ENCODE results near the gene ARHGAP5.

Gene ARHGAP5

DNA sequence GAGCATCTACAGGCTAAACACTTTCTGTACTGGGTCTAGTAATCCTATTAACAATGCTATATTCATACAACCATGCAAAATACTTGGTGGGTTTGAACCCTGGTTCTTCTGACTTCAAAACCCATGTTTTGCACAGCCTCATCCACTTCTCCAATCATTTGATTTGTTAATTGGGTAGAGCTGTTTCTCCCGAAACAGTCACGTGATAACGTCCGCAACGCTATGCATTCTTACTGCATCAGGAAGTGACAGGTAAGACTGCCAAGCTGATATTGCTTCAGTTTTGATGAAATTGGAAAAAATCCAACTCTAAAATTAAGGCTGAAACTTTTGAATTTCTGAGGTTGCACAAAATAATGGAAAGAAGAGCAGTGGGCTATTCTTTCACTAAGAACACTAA is 94.4 kb downstream of the ARHGAP5 start:
- DNase-seq (ENCODE audit: low read depth): no peak

- DNase-seq (ENCODE audit: low read depth): peak; percentile 81
Observed at GRCh38 chr14:32183151-32184058, 106.3 kb downstream of the ARHGAP5 start.

GRCh38 chr14:32185097-32185496 is 108.0 kb downstream of the ARHGAP5 start:
- DNase-seq (ENCODE audit: low read depth): no peak

DNA sequence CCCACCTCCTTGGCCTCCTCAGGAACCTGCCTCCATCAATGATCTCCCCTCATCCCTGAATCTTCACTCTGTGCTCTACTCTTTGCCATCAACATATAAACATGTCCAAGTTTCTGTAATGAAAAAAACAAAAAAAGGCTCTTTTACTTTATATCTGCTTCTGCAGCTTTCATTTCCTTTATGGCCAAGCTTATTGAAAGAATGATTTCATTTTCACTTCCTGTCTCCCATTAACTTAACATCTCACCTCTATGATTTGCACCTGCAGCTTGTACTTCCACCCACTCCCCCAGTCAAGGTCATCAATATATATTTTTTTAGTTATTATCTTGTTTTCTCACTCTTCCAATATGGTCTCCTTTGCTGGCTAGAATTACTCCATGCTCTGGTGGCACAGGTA is 109.1 kb downstream of the ARHGAP5 start:
- DNase-seq (ENCODE audit: low read depth): no peak

GRCh38 chr14:32189811-32190210 is 112.7 kb downstream of the ARHGAP5 start:
- DNase-seq (ENCODE audit: low read depth): no peak

- DNase-seq (ENCODE audit: low read depth): no peak
Observed at GRCh38 chr14:32190673-32191072, 113.6 kb downstream of the ARHGAP5 start.

GRCh38 chr14:32192712-32193373 is 115.7 kb downstream of the ARHGAP5 start:
- DNase-seq (ENCODE audit: low read depth): no peak

DNA sequence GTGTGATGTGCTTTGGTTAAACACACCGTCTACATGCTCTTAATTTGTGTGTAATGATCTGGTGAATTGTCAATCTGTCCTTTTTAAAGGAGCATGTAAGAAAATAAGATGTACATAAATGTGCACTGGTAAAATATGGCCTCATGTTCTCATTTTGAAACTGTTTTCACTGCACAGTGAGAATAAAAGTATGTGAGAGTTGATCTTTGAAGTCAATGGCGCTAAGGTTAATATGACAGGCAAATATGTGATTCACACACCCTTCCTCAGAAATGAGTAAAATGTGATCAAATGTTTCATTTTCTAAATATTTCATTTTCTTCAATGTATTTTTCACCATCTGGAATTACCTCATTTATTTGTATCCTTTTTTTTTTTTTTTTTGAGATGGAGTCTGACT is 116.4 kb downstream of the ARHGAP5 start:
- DNase-seq (ENCODE audit: low read depth): no peak

DNA sequence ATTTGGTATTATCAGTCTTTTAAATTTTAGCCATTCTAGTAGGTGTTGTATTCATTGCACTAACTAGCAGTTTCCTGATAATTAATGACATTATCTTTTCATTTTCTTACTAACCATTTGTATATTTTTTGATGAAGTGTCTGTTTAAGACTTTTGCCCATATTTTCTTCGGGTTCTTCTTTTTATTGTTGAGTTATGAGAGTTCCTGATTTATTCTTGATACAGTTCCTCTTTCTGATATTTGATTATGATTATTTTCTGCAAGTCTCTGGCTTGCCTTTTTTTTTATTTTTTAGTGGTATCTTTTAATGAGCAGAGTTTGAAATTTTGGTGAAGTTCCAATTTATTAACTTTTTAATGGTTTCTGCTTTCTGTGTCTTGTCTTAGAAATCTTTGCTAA is 118.5 kb downstream of the ARHGAP5 start:
- no peak for DNase-seq (ENCODE audit: low read depth)

- DNase-seq (ENCODE audit: low read depth): no peak
Observed at GRCh38 chr14:32197919-32198318, 120.8 kb downstream of the ARHGAP5 start.

DNA sequence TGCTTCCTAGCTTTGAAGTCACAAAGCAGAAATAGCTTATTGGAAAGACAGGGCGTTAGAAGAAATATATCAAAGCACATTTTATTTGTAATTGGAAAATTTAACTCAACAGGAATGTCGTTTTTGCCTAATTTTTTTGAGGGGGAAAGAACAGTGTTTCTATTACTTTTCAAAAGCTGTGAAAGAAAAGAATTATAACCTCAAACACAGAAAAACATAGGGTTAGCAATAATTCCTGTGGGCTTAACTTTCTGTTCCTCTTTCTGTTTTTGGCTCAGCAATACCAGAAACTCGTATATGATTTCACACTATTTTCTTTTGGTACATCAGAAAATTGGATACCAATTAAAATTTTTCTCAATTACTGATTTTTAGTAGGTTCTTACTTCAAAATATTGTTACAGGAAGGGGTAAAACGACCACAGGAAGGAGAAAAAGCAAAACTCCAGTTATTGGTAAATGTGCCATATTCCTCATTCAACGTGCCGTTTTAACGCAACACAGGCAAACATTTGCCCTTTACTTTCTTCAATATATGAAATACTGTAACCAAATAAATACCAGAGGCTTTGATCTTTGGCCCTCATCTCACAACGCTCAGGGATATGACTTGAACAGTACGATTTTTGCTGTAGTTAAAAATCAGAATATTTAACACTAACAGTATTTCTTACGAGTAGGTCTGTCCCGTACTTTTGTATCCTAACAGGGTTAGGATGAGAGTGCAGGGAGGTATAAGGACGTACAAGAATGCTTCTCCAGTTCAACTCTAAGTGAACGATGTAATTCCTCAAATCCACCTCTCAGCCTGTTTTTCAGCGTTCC is 123.5 kb downstream of the ARHGAP5 start:
- DNase-seq (ENCODE audit: low read depth): no peak

DNA sequence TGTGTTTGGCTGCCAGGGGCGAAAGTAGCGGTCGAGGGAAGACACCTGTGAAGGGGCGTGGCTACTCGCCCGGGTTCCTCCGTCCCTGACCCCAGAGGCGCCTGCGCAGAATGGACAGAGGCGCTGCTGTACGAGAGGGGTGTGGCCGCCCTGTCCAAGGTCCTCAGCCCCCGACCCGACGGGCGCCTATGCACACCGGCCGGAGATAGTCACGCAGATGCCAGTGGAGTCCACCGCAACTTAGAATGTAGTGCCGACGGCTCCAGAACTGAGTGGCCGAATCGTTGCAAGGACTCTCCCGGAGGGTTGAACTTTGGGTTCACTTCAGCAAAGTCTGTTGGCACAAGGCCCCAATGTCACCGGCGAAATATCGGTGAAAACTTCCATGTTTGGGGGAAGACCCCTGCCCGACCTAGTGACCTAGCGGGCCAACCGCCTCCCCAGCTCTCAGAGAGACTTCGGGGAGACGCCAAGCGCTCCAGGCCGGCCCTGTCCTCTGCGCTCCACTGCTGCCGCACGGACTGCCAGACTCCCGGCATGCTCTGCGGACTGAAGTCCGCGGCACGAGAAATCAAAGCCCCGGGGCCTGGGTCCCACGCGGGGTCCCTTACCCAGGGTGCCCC is 124.2 kb downstream of the ARHGAP5 start:
- DNase-seq (ENCODE audit: low read depth): no peak

DNA sequence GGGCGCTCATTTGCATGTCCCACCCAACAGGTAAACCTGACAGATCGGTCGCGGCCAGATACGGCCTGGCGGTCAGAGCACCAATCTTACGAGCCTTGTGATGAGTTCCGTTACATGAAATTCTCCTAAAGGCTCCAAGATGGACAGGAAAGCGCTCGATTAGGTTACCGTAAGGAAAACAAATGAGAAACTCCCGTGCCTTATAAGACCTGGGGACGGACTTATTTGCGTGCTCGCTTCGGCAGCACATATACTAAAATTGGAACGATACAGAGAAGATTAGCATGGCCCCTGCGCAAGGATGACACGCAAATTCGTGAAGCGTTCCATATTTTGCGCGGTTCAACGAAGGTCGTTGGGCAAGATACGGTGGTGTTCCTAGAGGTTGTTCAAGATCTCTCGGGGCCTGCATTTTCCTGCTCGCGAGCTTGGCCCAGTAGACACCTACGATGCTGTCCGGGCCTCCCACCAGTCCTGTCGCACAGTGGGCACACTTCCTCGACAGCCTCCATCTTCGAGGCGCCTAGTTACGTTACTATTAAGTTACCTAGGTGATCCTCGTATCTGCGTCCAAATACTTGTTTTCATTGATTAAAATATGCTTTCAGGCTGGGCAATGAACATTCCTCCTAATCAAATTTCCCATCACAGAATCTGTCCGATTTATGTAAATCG is 124.8 kb downstream of the ARHGAP5 start, which contains the start of gene RNU6-7:
Gene RNU6-7 (plus strand): TSS at position 230 of the 675 bp plus-strand sequence.
- no peak for DNase-seq (ENCODE audit: low read depth)

GRCh38 chr14:32202491-32202997 is 125.4 kb downstream of the ARHGAP5 start:
- DNase-seq (ENCODE audit: low read depth): no peak

DNA sequence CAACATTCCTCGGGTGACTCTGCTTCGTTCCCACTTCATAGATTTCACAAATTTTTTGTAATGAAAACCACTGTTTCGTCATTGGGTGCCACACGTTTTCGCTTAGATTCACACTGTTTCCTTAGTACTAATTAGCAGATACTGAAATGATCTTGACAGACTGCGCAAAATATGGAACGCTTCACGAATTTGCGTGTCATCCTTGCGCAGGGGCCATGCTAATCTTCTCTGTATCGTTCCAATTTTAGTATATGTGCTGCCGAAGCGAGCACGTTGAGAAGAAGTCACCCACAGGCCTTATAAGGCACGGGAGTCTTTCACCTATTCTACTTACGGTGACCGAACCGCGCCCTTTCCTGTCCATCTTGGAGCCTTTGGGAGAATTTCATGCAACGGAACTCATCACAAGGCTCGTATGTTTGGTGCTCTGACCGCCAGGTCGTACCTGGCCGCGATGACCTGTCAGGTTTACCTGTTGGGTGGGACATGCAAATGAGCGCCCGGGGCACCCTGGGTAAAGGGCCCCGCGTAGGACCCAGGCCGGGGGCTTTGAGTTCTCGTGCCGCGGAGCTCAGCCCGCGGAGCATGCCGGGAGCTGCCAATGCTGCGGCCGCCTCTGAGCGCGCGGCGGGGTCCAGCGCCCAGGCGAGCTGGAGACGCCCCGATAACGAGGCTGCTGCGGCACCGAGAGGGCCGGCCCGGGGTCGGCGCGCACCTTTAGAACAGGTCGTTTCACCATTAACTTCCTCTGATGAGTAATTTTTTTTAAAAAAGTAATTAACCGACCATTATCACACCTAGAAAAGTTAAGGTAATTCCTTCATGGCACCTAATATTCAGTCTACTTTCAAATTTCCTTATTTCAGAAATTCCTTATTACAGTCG is 126.1 kb downstream of the ARHGAP5 start, which contains the start of gene RNU6-8:
Gene RNU6-8 (minus strand): TSS at position 272 of the 885 bp plus-strand sequence.
- DNase-seq (ENCODE audit: low read depth): peak; percentile 58

GRCh38 chr14:32203928-32204357 is 126.8 kb downstream of the ARHGAP5 start:
- no peak for DNase-seq (ENCODE audit: low read depth)

DNA sequence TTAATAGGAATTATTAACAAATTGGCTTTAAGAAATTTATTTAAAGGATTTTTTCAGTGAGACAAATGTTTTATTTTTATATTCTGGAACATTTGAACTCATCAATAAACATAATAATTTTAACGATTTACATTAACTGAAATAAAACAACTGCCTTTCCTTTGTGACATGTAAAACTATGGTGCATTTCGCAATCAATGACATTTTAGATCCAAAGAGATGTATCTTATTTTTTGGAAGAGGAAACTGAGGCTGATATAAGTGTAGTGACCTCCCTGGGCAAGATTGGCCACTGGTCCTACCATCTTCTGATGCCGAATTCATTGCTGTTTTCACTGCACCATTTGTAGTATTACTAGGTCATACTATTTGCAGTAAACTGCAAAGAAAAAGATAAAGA is 128.4 kb downstream of the ARHGAP5 start:
- no peak for DNase-seq (ENCODE audit: low read depth)

DNA sequence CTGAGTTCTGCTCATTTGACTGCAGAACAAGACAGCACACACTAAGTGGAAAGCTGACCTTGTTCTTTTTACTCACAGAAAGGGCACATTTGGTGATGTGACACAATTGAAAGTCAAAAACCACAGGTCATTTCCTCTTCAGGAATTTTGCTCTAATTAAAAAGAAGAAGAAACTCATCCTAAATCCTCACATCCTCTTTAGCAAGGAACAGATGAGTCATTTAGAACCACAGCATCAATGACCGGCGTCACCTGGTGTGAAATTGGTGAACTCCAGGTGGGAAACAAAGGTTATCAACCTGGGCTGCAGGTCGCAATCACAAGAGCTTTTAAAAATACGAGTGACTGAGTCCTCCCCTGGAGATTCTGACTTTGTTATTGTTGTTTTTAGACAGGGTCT is 128.9 kb downstream of the ARHGAP5 start:
- DNase-seq (ENCODE audit: low read depth): no peak

GRCh38 chr14:32206552-32206951 is 129.4 kb downstream of the ARHGAP5 start:
- DNase-seq (ENCODE audit: low read depth): no peak

GRCh38 chr14:32208490-32208889 is 131.4 kb downstream of the ARHGAP5 start:
- no peak for DNase-seq (ENCODE audit: low read depth)
